Cardiac fibroblast (primary cell): Measurements from ENCODE around the gene SMYD3.

Experiments used
- DNase-seq, 2 donors: peaks; one replicate each; pipeline versions ENCODE4 v3.0.0 to v3.0.0-alpha.2; 2010; ENCODE audit warnings: low read depth in 2 of 2
- H3K4me3 ChIP-seq, 2 donors: replicated peaks in 1 of 2; 1 replicate in 1 of 2; 2 replicates in 1 of 2; pipeline ENCODE4 v1.5.1; 2011; ENCODE audit warnings: low read depth in 2 of 2, low read length in 2 of 2, mild to moderate bottlenecking in 2 of 2, moderate library complexity in 1 of 2
- TF ChIP-seq, protein P1 (sequence below): IDR thresholded peaks from one replicate; pipeline ENCODE4 v1.5.1; 2011; ENCODE audit warnings: low read depth, mild to moderate bottlenecking, low read length, inconsistent platforms

The SMYD3 gene

GRCh38 chr1:245987577-245987976 is 519.5 kb downstream of the SMYD3 start:
- TF ChIP-seq, protein P1, sequence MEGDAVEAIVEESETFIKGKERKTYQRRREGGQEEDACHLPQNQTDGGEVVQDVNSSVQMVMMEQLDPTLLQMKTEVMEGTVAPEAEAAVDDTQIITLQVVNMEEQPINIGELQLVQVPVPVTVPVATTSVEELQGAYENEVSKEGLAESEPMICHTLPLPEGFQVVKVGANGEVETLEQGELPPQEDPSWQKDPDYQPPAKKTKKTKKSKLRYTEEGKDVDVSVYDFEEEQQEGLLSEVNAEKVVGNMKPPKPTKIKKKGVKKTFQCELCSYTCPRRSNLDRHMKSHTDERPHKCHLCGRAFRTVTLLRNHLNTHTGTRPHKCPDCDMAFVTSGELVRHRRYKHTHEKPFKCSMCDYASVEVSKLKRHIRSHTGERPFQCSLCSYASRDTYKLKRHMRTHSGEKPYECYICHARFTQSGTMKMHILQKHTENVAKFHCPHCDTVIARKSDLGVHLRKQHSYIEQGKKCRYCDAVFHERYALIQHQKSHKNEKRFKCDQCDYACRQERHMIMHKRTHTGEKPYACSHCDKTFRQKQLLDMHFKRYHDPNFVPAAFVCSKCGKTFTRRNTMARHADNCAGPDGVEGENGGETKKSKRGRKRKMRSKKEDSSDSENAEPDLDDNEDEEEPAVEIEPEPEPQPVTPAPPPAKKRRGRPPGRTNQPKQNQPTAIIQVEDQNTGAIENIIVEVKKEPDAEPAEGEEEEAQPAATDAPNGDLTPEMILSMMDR = no peak
- H3K4me3 ChIP-seq = no peak overlapping the region
- DNase-seq = no peak

- no peak for DNase-seq
- TF ChIP-seq, protein P1 = no peak
- no peak overlapping the region for H3K4me3 ChIP-seq
Observed at GRCh38 chr1:245987219-245987545, 519.9 kb downstream of the SMYD3 start.

GRCh38 chr1:245986404-245987218 is 520.5 kb downstream of the SMYD3 start:
- peak overlapping the region in 1 of 2 donors; percentile 4 for H3K4me3 ChIP-seq
- DNase-seq = peak; percentile 87 to 91
- TF ChIP-seq, protein P1 = no peak

DNA sequence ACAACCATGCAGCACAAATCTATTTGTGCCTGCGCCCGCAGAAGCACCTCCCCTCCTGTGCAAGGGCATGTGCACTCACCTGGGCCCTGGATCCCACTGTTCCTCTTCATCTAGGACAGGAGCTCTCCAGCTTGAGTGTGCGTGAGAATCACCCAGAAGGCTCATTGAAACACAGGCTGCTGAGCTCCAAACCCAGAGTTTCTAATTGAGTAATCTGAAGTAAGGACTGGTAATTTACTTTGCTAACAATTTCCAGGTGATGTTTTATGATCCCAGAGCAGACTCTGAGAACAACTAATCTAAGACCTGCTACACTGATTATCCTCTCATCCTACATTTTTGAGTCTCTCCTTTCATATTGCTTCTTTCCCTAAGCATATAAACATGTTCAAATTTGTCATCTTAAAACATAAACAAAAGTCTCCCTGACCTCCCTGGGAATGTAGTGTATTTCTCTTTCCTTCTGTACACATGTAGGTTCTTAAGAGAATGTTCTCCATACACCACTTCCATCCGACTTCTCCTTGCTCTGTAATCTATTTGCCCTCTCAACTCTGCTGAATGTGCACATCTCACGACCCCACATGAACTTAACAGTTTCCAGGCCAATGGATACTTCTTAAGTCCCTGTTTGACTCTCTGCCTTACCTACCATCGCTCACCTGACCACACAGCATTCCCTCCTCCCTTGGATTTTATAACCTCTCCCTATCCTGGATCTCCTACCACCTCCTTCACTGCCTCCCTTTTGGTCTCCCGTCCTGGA is 522.5 kb downstream of the SMYD3 start:
- TF ChIP-seq, protein P1 = no peak
- no peak overlapping the region for H3K4me3 ChIP-seq
- DNase-seq = no peak

DNA sequence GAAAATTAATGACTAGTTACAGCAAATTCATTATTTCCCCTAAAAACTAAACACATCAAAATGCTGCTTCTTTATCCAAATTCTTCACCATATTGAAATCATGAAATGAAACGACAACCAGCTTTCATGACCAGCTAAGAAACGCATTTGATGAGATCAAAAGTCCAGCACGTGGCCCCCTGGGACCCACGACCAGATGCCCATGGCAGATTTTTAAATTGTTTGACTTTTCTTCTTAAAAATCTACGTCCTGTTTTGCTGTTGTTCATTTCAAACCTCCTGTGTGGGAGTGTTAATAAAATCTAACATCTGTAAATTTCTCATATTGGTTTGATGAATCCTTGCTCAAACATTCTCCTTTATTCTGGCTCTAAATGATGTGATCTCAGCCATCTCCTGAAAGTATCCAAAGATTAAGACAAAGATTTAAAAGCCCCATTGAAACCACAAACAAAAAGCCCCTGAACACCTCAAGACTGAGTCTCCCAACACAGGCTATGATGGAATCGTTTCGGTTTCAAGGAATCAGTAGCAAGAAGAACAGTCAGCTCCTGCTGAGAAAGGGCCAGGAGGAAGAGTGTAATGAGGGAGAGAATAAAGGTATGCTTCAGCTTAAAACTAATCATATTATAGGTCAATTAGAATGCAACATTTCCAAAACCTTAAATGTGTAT is 523.6 kb downstream of the SMYD3 start:
- no peak for DNase-seq
- TF ChIP-seq, protein P1 = no peak
- no peak overlapping the region for H3K4me3 ChIP-seq

DNA sequence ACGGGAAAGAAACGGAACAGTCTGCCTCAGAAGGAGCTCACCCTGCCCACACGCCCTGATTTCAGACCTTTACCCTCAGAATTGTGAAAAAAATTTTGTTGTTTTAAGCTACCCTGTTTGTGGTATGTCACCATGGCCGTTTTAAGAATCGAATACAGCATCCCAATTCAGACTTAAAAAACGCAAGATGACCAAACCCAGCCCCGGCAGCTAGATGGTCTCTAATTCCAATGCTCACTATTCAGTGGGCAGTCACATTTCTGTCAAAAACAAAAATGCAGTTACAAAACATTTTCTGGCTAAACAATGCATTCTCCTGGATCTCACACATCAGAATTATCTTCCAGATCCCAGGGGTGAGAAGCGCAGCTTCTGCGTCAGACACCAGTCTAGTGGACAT is 527.5 kb downstream of the SMYD3 start:
- H3K4me3 ChIP-seq = no peak overlapping the region
- no peak for DNase-seq
- TF ChIP-seq, protein P1 = no peak
